Aorta (tissue), 5 donors: ENCODE measurements around the gene ATG14. TPM values are rescaled to one million over a fixed set of nuclear protein-coding genes. Genes with fewer than 3 reads are reported as not detected.

Source experiments
- ATAC-seq: fragments of 200-7000 bp; cut with Tn5 transposase; one replicate; pipeline ENCODE4 v1.9.1; 2022; ENCODE audit warnings: moderate library complexity; ENCODE audit not compliant: low FRiP score
- DNase-seq, 2 donors: peaks; one replicate each; pipeline ENCODE4 v3.0.0-alpha.2; 2020
- H3K27ac ChIP-seq, 2 donors: one replicate each; pipeline ENCODE4 v1.5.1; 2013; ENCODE audit warnings: low read length in 2 of 2, mild to moderate bottlenecking in 2 of 2, moderate library complexity in 2 of 2, control low read depth in 1 of 2, inconsistent platforms in 1 of 2, low read depth in 1 of 2
- H3K27me3 ChIP-seq, 2 donors: one replicate each; pipeline ENCODE4 v1.6.1; 2013; ENCODE audit warnings: control low read depth in 1 of 2, low read length in 1 of 2, mild to moderate bottlenecking in 1 of 2, moderate library complexity in 1 of 2; ENCODE audit not compliant: insufficient read depth in 2 of 2, control insufficient read depth in 1 of 2
- H3K36me3 ChIP-seq, 2 donors: one replicate each; pipeline ENCODE4 v1.6.1; 2013; ENCODE audit warnings: control low read depth in 1 of 2, low read length in 1 of 2, mild to moderate bottlenecking in 1 of 2; ENCODE audit not compliant: insufficient read depth in 2 of 2, control insufficient read depth in 1 of 2
- H3K4me1 ChIP-seq, 2 donors: one replicate each; pipeline ENCODE4 v1.6.1; 2013; ENCODE audit warnings: low read length in 2 of 2, control low read depth in 1 of 2, mild to moderate bottlenecking in 1 of 2, moderate library complexity in 1 of 2; ENCODE audit not compliant: insufficient read depth in 2 of 2, control insufficient read depth in 1 of 2
- H3K4me3 ChIP-seq, 2 donors: one replicate each; pipeline ENCODE4 v1.5.1; 2013; ENCODE audit warnings: low read length in 2 of 2, control low read depth in 1 of 2, mild to moderate bottlenecking in 1 of 2
- H3K9me3 ChIP-seq: one replicate; pipeline ENCODE4 v1.6.1; 2013; ENCODE audit warnings: mild to moderate bottlenecking, low read length; ENCODE audit not compliant: control insufficient read depth
- WGBS, 2 donors: extraction: QIAGEN DNeasy Blood & Tissue Kit; methylation state at CpG; one replicate each; pipeline ENCODE4 v1.1.7; 2013; 5-methylcytosine and 5-hydroxymethylcytosine counted together
- intact Hi-C, 2 donors: fragments of 100-400 bp; cut with DNase I; formaldehyde crosslinking; loops; one replicate each; pipeline versions ENCODE4 v1.14.2 to v1.15.0; 2022
- polyA plus RNA-seq, 2 donors: library from polyadenylated mRNA; stranded (reverse); fragments of 200-250 nt; gene quantifications; one replicate each; pipeline ENCODE4 v1.2.3, GENCODE V29; 2013
- total RNA-seq, 2 donors: library from RNA; stranded (reverse); fragmentation: NEBNext Ultra II Directional; extraction: Animal tissue kit (Norgen Biotek cat#: 25700); gene quantifications; one replicate each; pipeline ENCODE4 v1.2.1, GENCODE V29; 2021
- donor health status: healthy with polysubstance abuse.
- donor health status: Bipolar disorder and iron deficiency.
- donor health status: DM: no; HTN: no; CAD: no.
- donor health status: DM: no; HTN: no; CAD: no.
- donor health status: DM: yes; HTN: yes; CAD: no.

Gene ATG14
- total and polyA plus RNA-seq, 4 donors, result 6.0 to 19.4 (median 15.1) TPM

DNA sequence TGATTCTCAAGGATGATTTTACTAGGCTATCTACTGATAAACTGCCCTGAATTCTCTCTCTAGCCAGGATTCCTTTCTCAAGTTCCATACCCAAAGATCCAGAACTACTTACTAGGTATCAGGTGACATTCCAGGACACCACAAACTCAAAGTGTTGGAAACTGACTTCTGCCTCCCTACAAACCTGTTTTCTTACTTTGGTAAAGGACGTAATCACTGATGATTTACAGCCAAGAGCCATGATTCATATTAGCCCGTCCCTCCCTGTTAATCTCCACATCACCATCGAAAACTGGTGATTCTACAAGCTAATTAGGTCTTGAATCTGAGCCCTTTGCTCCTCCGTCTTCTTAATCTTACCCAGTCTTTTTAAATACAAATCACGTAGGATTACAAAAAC lies 1.0 kb upstream of the ATG14 start:
- intact Hi-C loops, result loop anchor here (10.0 kb wide), 2 partner anchors 138 to 148 kb away; partner anchors contain the start of gene FBXO34 (in 1 of the 2)

DNA sequence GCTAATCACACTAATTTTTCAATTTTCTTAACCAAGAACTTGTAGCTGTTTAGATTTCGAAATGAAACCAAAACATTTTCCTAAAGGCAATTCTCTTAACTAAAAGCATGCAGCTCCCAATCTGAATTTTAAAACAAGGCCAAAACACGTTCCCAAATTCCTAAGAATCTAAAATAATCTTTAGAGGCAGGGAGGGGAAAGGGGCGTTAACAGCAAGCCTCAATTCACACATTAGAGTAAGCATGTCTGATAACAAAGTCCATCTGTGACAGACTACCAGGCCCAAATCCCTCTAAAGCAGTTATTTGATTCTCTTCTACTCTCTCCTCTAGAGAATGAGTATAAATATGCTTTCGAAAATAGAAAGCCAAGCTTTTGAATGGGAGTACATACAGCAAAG lies 754 bp downstream of the ATG14 start:
- Histone ChIP-seq H3K36me3 (peaks cover 0 to 3% of the 10 kb centered on the region in 2 donors), H3K27me3 (no peaks in the 10 kb centered on the region), H3K27ac (no peak overlapping the region), H3K4me3 (peak overlapping the region; percentile 62 to 90), H3K4me1 (peaks cover 2 to 6% of the 10 kb centered on the region in 2 donors), H3K9me3 (no peaks in the 10 kb centered on the region)
- ATAC-seq (no peak), DNase-seq (no peak)
- intact Hi-C loops, result loop anchor here (10.0 kb wide), 2 partner anchors 136 to 146 kb away; partner anchors contain the start of gene FBXO34 (in 1 of the 2)
- 3 to 5% methylated on average over 4 of the region's 4 CpGs for WGBS, 2 donors

More for the DNA sequence above, 1.0 kb upstream of the ATG14 start:
- no peak for ATAC-seq
- Histone ChIP-seq H3K9me3 (no peaks in the 10 kb centered on the region), H3K4me3 (no peak overlapping the region), H3K36me3 (peaks cover 0 to 2% of the 10 kb centered on the region in 2 donors), H3K27ac (no peak overlapping the region), H3K4me1 (peaks cover 2 to 6% of the 10 kb centered on the region in 2 donors), H3K27me3 (no peaks in the 10 kb centered on the region)
- DNase-seq, result no peak
- 20 to 34% methylated on average over 5 of the region's 5 CpGs for WGBS, 2 donors

DNA sequence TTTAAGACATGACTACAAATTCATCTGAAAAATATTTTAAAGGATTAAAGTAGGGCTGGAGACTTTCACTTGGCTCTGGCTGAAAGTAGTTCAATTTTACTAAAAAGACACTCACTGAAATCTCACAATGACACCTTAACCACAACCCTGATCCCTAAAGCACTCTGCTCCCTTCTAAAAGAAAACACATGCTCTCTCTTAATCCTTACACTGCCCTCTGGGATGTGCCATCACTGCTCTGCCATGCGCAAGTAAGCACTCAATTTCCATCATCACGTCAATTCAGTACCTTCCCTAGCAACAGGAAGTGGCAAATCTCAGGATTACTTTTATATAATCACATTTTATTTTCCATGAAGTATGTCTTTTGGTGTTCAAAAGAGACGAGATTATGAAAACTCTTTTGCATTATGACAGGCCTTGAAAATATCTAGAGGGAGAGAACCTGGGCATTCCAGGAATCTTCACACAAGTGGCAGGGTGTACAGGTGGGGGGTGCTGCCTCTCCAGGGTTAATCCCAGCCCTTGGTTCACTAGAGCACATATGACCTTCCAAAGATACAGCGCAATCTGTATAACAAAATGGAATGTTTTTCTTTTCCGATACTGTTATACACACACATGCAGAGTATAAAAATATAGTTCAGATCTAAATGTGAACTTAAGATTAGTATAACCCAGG lies 7.3 kb downstream of the ATG14 start:
- H3K27ac ChIP-seq, result no peak overlapping the region
- no peaks in the 10 kb centered on the region for H3K9me3 ChIP-seq
- H3K4me3 ChIP-seq, result no peak overlapping the region
- DNase-seq, result no peak
- intact Hi-C loops, result no loop called here
- H3K27me3 ChIP-seq, result no peaks in the 10 kb centered on the region
- H3K36me3 ChIP-seq, result peaks cover 0 to 3% of the 10 kb centered on the region in 2 donors
- 44 to 53% methylated on average over 5 of the region's 5 CpGs for WGBS, 2 donors
- no peak for ATAC-seq
- peaks cover under 1 to 3% of the 10 kb centered on the region in 2 donors for H3K4me1 ChIP-seq

DNA sequence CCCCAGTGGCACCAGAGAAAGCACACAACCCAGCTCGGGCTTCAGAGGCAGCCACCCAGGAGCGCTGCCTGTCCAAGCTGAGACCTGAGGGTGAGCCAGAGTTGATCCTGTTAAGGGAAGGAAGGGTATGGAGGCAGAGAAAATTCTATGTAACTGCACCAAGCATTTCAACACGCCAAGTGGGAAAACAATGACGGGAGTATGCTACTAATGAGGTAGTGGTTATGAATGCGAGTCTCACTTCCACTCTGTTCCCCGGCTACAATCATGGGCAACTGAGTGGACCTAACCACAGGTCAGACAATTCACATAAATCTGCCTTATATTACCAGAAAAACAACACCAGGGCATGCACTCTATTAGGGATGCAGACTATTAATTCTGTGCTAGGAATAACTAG lies 9.9 kb downstream of the ATG14 start:
- Histone ChIP-seq H3K4me3 (no peak overlapping the region), H3K9me3 (no peaks in the 10 kb centered on the region), H3K36me3 (no peaks in the 10 kb centered on the region), H3K27me3 (no peaks in the 10 kb centered on the region), H3K4me1 (peaks cover 0 to 3% of the 10 kb centered on the region in 2 donors), H3K27ac (no peak overlapping the region)
- 83 to 87% methylated on average over 6 of the region's 6 CpGs for WGBS, 2 donors
- ATAC-seq (no peak), DNase-seq (no peak)
- intact Hi-C loops, result no loop called here

DNA sequence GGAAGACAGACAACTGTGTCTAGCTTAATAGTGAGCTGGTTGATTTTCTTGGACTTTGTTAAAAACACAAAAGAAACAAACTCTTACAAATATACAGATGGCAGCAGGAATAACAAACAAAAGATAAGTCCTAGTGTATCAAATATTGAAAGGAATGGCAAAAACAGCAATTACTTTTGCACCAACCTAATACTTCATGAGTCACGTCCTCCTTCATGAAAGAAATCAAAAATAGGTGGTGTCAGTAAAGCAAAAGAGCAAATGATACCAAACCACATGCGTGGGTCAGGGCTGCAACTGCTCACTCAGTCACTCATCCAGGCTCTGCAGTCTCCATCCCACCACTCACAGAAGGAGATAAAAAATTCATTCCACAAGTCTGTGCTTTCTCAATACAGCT lies 11.8 kb downstream of the ATG14 start:
- 40 to 43% methylated on average over 2 of the region's 2 CpGs for WGBS, 2 donors
- peaks cover 0 to 2% of the 10 kb centered on the region in 2 donors for H3K36me3 ChIP-seq
- no peak overlapping the region for H3K4me3 ChIP-seq
- H3K9me3 ChIP-seq, result no peaks in the 10 kb centered on the region
- intact Hi-C loops, result loop anchor here in 1 of 2 donors (2.0 kb wide), 1 partner anchor 17 kb away; no protein-coding TSS in a partner anchor
- no peak for ATAC-seq
- no peaks in the 10 kb centered on the region for H3K27me3 ChIP-seq
- no peak for DNase-seq
- H3K27ac ChIP-seq, result peak overlapping the region; percentile 43 to 51
- H3K4me1 ChIP-seq, result peaks cover 0 to 3% of the 10 kb centered on the region in 2 donors

DNA sequence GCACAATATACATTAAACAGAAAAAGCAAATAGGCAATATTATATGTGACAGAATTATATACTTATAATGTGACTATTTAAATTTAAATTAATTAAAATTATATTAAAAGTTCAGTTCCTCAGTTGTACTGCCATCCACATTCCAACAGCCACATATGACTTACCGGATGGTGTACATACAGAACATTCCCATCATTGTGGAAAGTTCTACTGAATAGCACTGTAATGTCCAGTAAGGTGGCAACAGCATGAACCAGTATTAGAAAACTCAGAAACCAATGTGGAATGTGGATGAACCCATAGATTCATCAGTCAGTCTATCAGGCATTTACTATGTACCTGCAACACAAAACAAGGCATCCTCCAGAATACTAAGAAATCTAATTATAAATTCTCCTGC lies 12.4 kb downstream of the ATG14 start:
- Histone ChIP-seq H3K9me3 (no peaks in the 10 kb centered on the region), H3K27ac (no peak overlapping the region), H3K27me3 (no peaks in the 10 kb centered on the region), H3K4me3 (no peak overlapping the region), H3K4me1 (peaks cover 0 to 3% of the 10 kb centered on the region in 2 donors), H3K36me3 (peaks cover 0 to 2% of the 10 kb centered on the region in 2 donors)
- DNase-seq (no peak), ATAC-seq (no peak)
- intact Hi-C loops, result loop anchor here in 1 of 2 donors (2.0 kb wide), 1 partner anchor 16 kb away; no protein-coding TSS in a partner anchor
- 17 to 28% methylated on average over 1 of the region's 1 CpG for WGBS, 2 donors

DNA sequence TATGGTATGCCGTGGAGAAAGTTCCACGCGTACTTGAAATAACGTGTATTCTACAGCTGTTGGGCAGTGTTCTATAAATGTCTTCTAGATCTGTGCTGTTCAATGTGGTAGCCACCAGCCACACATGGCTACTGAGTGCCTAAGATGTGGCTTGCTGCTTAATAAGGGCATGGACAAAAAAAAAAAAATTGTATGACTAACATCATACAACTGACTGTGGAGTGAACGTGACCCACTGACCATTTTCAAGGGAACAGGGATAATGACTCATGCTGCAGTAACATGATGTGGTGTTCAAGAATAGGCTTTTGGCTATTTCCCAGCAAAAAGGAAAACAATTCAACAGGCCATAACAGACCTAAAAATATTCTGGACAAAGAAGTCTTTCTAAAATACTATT lies 13.0 kb downstream of the ATG14 start:
- Histone ChIP-seq H3K4me3 (no peak overlapping the region), H3K9me3 (no peaks in the 10 kb centered on the region), H3K27ac (peak overlapping the region; percentile 51 to 89), H3K27me3 (no peaks in the 10 kb centered on the region), H3K4me1 (peaks cover 0 to 3% of the 10 kb centered on the region in 2 donors), H3K36me3 (peaks cover 0 to 2% of the 10 kb centered on the region in 2 donors)
- 16 to 28% methylated on average over 5 of the region's 5 CpGs for whole genome bisulfite sequencing, 2 donors
- no peak for DNase-seq
- ATAC-seq, result peak; percentile 92
- intact Hi-C loops, result loop anchor here (1.0 to 2.0 kb wide), 2 partner anchors 15 to 16 kb away; no protein-coding TSS in a partner anchor

DNA sequence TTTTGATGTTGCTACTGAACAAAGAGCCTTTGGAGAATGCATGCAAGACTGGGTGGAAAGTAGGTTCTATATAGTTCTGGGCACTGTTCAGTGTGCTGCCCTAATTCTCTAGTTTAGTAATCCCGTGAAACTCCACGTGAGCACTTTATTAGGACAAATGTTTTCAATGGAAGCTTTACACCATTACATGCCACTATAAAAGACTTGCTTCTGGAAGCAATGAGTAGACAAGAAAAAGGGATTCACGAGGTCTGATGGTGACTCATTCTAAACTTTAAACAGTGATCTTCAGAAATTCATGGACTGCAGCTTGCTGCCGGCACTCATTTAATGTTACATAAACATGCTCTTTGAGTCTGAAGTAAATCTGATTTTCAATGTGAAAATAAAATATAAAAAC lies 22.3 kb downstream of the ATG14 start:
- Histone ChIP-seq H3K4me3 (no peak overlapping the region), H3K4me1 (peaks cover 0 to 6% of the 10 kb centered on the region in 2 donors), H3K36me3 (no peaks in the 10 kb centered on the region), H3K9me3 (no peaks in the 10 kb centered on the region), H3K27ac (no peak overlapping the region), H3K27me3 (no peaks in the 10 kb centered on the region)
- DNase-seq, result no peak
- no peak for ATAC-seq
- WGBS, 2 donors, result 57 to 77% methylated on average over 4 of the region's 4 CpGs
- intact Hi-C loops, result no loop called here

DNA sequence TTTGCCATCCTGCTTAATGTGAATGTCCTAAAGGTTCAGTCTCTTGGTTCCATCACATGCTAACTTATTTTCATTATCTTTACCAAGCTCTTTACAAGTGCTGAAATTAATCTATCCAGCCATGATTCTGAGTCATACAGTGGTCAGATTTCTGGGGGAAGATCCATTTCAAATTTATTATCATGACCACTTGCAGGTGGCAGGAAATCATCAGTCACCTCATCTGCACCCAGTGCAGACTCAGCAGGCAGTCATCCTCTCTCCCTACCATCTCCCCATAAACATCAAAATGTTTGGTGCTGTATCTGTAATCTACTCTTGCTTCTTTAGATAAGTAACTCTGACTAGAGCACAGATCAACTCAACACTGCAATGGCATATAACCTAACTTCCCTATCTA lies 23.5 kb downstream of the ATG14 start:
- no peaks in the 10 kb centered on the region for H3K9me3 ChIP-seq
- H3K27me3 ChIP-seq, result no peaks in the 10 kb centered on the region
- peaks cover 4 to 7% of the 10 kb centered on the region in 2 donors for H3K4me1 ChIP-seq
- ATAC-seq (no peak), DNase-seq (no peak)
- H3K4me3 ChIP-seq, result no peak overlapping the region
- intact Hi-C loops, result no loop called here
- H3K27ac ChIP-seq, result no peak overlapping the region
- H3K36me3 ChIP-seq, result no peaks in the 10 kb centered on the region
